B cell (primary cell): ENCODE measurements around the gene QTRT2. TPM values are rescaled to one million over a fixed set of nuclear protein-coding genes. Genes with fewer than 3 reads are reported as not detected.

Experiments
- ATAC-seq: fragments of 200-7000 bp; cut with Tn5 transposase; one replicate; pipeline ENCODE4 v1.10.0; 2021; ENCODE audit warnings: low read depth, mild to moderate bottlenecking, moderate number of reproducible peaks, moderate library complexity
- CTCF ChIA-PET: fragments of 350-600 bp; sonication (Branson Sonifier 250); formaldehyde crosslinking; loops from one replicate; lab custom pipeline; 2021; ENCODE audit warnings: antibody characterized with exemption, inconsistent platforms; lab: Charles Lee
- POLR2A ChIA-PET: fragments of 350-600 bp; sonication (Branson Sonifier 250); formaldehyde crosslinking; loops from one replicate; lab custom pipeline; 2021; ENCODE audit warnings: antibody characterized with exemption; lab: Charles Lee
- DNase-seq: peaks from one replicate; pipeline ENCODE4 v3.0.0; 2013
- H2AFZ ChIP-seq: 2 replicates; pipeline ENCODE4 v1.6.1; 2012; ENCODE audit warnings: mild to moderate bottlenecking, low read depth, low read length; ENCODE audit not compliant: insufficient read depth, poor library complexity, severe bottlenecking
- H3K27ac ChIP-seq, 2 donors: 1 replicate in 1 of 2; 2 replicates in 1 of 2; pipeline ENCODE4 v1.5.1; 2012 to 2013; ENCODE audit warnings: low read length in 2 of 2, mild to moderate bottlenecking in 2 of 2, moderate library complexity in 1 of 2
- H3K27me3 ChIP-seq, 4 experiments: fragments of 200-600 bp in 1 of 4; sonication (generic) in 1 of 4; replicated peaks in 1 of 4; 1 replicate in 2 of 4; 2 replicates in 2 of 4; pipeline versions ENCODE4 v1.6.1 to v1.7.0; 2013 to 2016; ENCODE audit warnings: low read length in 3 of 4, mild to moderate bottlenecking in 2 of 4, mixed read lengths in 1 of 4, moderate library complexity in 1 of 4; ENCODE audit not compliant: insufficient read depth in 4 of 4, control insufficient read depth in 3 of 4; ENCODE audit errors: control extremely low read depth in 1 of 4
- H3K36me3 ChIP-seq, 2 experiments: replicated peaks in 1 of 2; 1 replicate in 1 of 2; 2 replicates in 1 of 2; pipeline versions ENCODE4 v1.6.1 to v1.7.1; 2013; ENCODE audit warnings: low read length in 1 of 2; ENCODE audit not compliant: insufficient read depth in 2 of 2, control insufficient read depth in 1 of 2; ENCODE audit errors: control extremely low read depth in 1 of 2, extremely low read depth in 1 of 2
- H3K4me1 ChIP-seq, 2 donors: fragments of 200-600 bp in 1 of 2; sonication (generic) in 1 of 2; 1 replicate in 1 of 2; 2 replicates in 1 of 2; pipeline versions ENCODE4 v1.5.1 to v1.6.1; 2013 to 2017; ENCODE audit warnings: low read length in 2 of 2; ENCODE audit not compliant: control insufficient read depth in 2 of 2, insufficient read depth in 2 of 2
- H3K4me2 ChIP-seq: replicated peaks from 2 replicates; pipeline ENCODE3; 2012; ENCODE audit warnings: mild to moderate bottlenecking, low read depth, low read length; ENCODE audit not compliant: poor library complexity, severe bottlenecking
- H3K4me3 ChIP-seq, 5 experiments: fragments of 200-600 bp in 1 of 5; sonication (generic) in 1 of 5; 1 replicate in 3 of 5; 2 replicates in 2 of 5; pipeline versions ENCODE4 v1.5.1 to v1.7.0; 2011 to 2016; ENCODE audit warnings: low read length in 4 of 5, mild to moderate bottlenecking in 4 of 5, low read depth in 2 of 5, control low read depth in 1 of 5, moderate library complexity in 1 of 5; ENCODE audit not compliant: insufficient read depth in 1 of 5; ENCODE audit errors: control extremely low read depth in 1 of 5, extremely low read depth in 1 of 5
- H3K79me2 ChIP-seq: fragments of 200-600 bp; sonication (generic); one replicate; pipeline ENCODE4 v1.6.0; 2016; ENCODE audit warnings: low read length; ENCODE audit not compliant: control insufficient read depth, insufficient read depth
- H3K9ac ChIP-seq: fragments of 200-600 bp; sonication (generic); 2 replicates; pipeline ENCODE4 v1.6.1; 2017; ENCODE audit warnings: mild to moderate bottlenecking, low read length, moderate library complexity
- H3K9me3 ChIP-seq, 3 donors: one replicate each; pipeline versions ENCODE4 v1.6.1 to v1.7.1; 2013; ENCODE audit warnings: low read length in 2 of 3; ENCODE audit not compliant: control insufficient read depth in 2 of 3, insufficient read depth in 1 of 3; ENCODE audit errors: control extremely low read depth in 1 of 3
- H4K20me1 ChIP-seq: 2 replicates; pipeline ENCODE4 v1.6.0; 2012; ENCODE audit warnings: mild to moderate bottlenecking, low read length; ENCODE audit not compliant: insufficient read depth, control insufficient read depth, poor library complexity, severe bottlenecking
- H3K27ac Mint-ChIP-seq: one replicate; pipeline ENCODE4 v1.8.0; 2021; ENCODE audit warnings: mixed read lengths
- H3K27me3 Mint-ChIP-seq: one replicate; pipeline ENCODE4 v1.8.0; 2021; ENCODE audit warnings: mixed read lengths
- H3K4me1 Mint-ChIP-seq: one replicate; pipeline ENCODE4 v1.8.0; 2021; ENCODE audit warnings: mixed read lengths
- H3K4me3 Mint-ChIP-seq: one replicate; pipeline ENCODE4 v1.8.0; 2021; ENCODE audit warnings: mixed read lengths
- H3K9me3 Mint-ChIP-seq: one replicate; pipeline ENCODE4 v1.8.0; 2022; ENCODE audit warnings: mixed read lengths; ENCODE audit not compliant: insufficient read depth
- EZH2 ChIP-seq: IDR thresholded peaks from 2 replicates; pipeline ENCODE4 v1.6.1; 2012; ENCODE audit warnings: borderline replicate concordance, low read depth, mild to moderate bottlenecking, moderate library complexity, low read length; ENCODE audit not compliant: insufficient read depth, poor library complexity, severe bottlenecking
- WGBS: methylation state at CpG from one replicate; pipeline ENCODE4 v1.1.5; 2013; ENCODE audit warnings: missing lambda C conversion rate; ENCODE audit not compliant: insufficient coverage; 5-methylcytosine and 5-hydroxymethylcytosine counted together
- intact Hi-C: fragments of 100-400 bp; cut with micrococcal nuclease; formaldehyde crosslinking; loops from one replicate; pipeline ENCODE4 v1.10.0; 2022
- polyA plus RNA-seq: library from polyadenylated mRNA; depleted of rRNA; stranded (reverse); fragments of >200 nt; gene quantifications from 2 replicates; pipeline ENCODE4 v1.2.3, GENCODE V29; 2012
- total RNA-seq, 2 donors: library from RNA; stranded (reverse); fragments of 120-200 nt in 1 of 2; gene quantifications; 1 replicate in 1 of 2; 2 replicates in 1 of 2; pipeline versions ENCODE4 v1.2.3 to v1.2.4, GENCODE V29; 2013 to 2022
- TF ChIP-seq, protein P1 (sequence below): fragments of 200-600 bp; IDR thresholded peaks from one replicate; pipeline ENCODE4 v1.8.0; 2022; ENCODE audit warnings: antibody characterized with exemption, mild to moderate bottlenecking

QTRT2 gene
- total and polyA plus RNA-seq, 2 donors (not counting 1 experiment from before 2014, with no cell fraction given) = 15.8 to 59.5 TPM

DNA sequence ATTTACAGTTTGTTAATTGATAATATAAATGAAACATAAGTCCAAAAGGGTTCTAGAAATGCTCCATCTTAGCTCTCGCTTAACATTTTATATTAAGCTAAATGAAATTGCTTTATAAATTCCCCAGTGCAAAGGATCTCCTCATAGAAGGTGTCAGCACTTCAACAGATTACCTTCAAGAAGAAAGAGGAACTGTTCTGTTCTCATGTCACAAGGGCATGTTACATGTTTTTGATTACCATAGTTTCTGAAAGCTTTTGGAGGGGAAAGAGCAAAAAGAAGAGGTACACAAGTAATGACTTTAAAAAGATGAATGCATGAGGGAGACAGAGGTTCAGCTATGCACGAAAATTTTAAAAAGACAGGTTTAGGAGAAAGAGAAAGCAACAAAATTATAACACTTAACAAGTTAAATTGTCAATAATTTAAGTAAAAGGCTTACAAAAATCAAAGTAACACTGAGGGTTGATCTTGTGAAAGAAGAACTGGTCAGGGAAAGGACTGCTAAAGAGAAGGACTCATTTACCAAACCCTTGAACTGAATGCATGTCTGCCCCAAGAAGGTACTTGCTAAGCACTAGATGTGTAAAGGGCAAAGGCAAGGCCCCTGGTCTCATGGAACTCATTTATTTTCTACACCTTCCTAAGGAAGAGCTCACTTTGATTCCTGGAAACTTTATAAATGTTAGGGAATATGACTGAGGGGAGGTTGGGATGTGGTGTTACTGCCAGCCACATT, 45.3 kb upstream of the QTRT2 start:
- intact Hi-C loops = loop anchor here (1.0 kb wide), 1 partner anchor 45 kb away; the partner anchor contains the start of genes CCDC191 and QTRT2
- TF ChIP-seq, protein P1, sequence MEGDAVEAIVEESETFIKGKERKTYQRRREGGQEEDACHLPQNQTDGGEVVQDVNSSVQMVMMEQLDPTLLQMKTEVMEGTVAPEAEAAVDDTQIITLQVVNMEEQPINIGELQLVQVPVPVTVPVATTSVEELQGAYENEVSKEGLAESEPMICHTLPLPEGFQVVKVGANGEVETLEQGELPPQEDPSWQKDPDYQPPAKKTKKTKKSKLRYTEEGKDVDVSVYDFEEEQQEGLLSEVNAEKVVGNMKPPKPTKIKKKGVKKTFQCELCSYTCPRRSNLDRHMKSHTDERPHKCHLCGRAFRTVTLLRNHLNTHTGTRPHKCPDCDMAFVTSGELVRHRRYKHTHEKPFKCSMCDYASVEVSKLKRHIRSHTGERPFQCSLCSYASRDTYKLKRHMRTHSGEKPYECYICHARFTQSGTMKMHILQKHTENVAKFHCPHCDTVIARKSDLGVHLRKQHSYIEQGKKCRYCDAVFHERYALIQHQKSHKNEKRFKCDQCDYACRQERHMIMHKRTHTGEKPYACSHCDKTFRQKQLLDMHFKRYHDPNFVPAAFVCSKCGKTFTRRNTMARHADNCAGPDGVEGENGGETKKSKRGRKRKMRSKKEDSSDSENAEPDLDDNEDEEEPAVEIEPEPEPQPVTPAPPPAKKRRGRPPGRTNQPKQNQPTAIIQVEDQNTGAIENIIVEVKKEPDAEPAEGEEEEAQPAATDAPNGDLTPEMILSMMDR = no peak
- no peak for TF ChIP-seq EZH2

DNA sequence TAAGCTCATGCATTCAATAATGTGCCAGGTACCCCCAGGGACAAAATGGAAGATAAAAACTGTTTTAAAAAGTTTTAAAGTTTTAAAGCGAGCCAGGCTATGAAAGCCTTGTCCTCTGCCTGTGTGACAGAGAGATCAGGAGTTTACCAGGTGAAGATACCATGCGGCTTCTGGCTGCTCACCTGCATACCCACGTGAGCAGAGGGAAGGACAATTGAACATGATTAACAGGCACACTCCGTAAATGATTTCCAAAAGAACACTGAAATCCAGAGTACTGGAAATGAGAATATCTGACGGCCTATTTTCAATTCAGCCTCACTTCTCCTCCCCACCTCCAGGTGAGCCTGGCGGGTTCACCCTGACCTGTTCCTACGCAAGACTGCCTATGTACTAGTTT, 42.3 kb upstream of the QTRT2 start:
- Mint-ChIP-seq H3K27me3 (no peaks in the 10 kb centered on the region), H3K4me3 (no peak overlapping the region), H3K27ac (no peak overlapping the region), H3K4me1 (peaks cover 25% of the 10 kb centered on the region), H3K9me3 (no peaks in the 10 kb centered on the region)
- H4K20me1 ChIP-seq = no peaks in the 10 kb centered on the region
- H2AFZ ChIP-seq = no peak overlapping the region
- peaks cover 4% of the 10 kb centered on the region for H3K79me2 ChIP-seq
- ChIA-PET CTCF (interaction anchor here (1.1 kb wide), 2 partner anchors 24 to 276 kb away, joined by 3 read pairs; no protein-coding TSS in a partner anchor), POLR2A (no interaction called here)
- no peak for TF ChIP-seq EZH2
- TF ChIP-seq, protein P1 = no peak
- peaks cover 14 to 24% of the 10 kb centered on the region in 2 donors for H3K4me1 ChIP-seq
- DNase-seq = no peak
- H3K27me3 ChIP-seq = no peaks in the 10 kb centered on the region
- no peak overlapping the region for H3K4me3 ChIP-seq
- no peaks in the 10 kb centered on the region for H3K36me3 ChIP-seq
- H3K4me2 ChIP-seq = no peak overlapping the region
- H3K27ac ChIP-seq = no peak overlapping the region
- H3K9me3 ChIP-seq = no peaks in the 10 kb centered on the region
- intact Hi-C loops = no loop called here
- no peak overlapping the region for H3K9ac ChIP-seq
- ATAC-seq = no peak
- WGBS = 100% methylated on average over 3 of the region's 7 CpGs

More for the DNA sequence above, 45.3 kb upstream of the QTRT2 start:
- peak overlapping the region; percentile 48 for H3K4me3 Mint-ChIP-seq
- POLR2A ChIA-PET = interaction anchor here (0.8 to 1.8 kb wide), 4 partner anchors 8 to 202 kb away, joined by 3 to 7 read pairs (median 4); no protein-coding TSS in a partner anchor
- Histone ChIP-seq H3K4me3 (peak overlapping the region; percentile 36 to 78 (median 57)), H3K9ac (peak overlapping the region; percentile 60), H2AFZ (peak overlapping the region; percentile 50), H3K27ac (peak overlapping the region; percentile 88 to 94), H3K36me3 (no peaks in the 10 kb centered on the region), H3K9me3 (no peaks in the 10 kb centered on the region), H4K20me1 (no peaks in the 10 kb centered on the region), H3K4me1 (peaks cover 15 to 32% of the 10 kb centered on the region in 2 donors), H3K4me2 (peak overlapping the region; percentile 60), H3K79me2 (peaks cover 4% of the 10 kb centered on the region), H3K27me3 (no peaks in the 10 kb centered on the region)
- H3K27me3 Mint-ChIP-seq = no peaks in the 10 kb centered on the region
- peak; percentile 69 for DNase-seq
- peak; percentile 90 for ATAC-seq
- H3K27ac Mint-ChIP-seq = peak overlapping the region; percentile 85
- WGBS = no CpG with 5 or more reads among the region's 2 CpGs
- CTCF ChIA-PET = interaction anchor here (1.0 to 2.0 kb wide), 4 partner anchors 26 to 187 kb away, joined by 3 to 6 read pairs (median 4); no protein-coding TSS in a partner anchor
- peaks cover 41% of the 10 kb centered on the region for H3K4me1 Mint-ChIP-seq
- H3K9me3 Mint-ChIP-seq = no peaks in the 10 kb centered on the region
